Stomach (tissue), 4 donors: ENCODE measurements around the gene GNPNAT1.

Source experiments
- EP300 ChIP-seq: sonication (generic); formaldehyde crosslinking; IDR thresholded peaks from one replicate; pipeline ENCODE4 v1.6.1; 2017; ENCODE audit warnings: antibody characterized with exemption
- POLR2A ChIP-seq, 4 donors: fragments of 450-650 bp; IDR thresholded peaks; one replicate each; pipeline ENCODE4 v1.6.1; 2016; ENCODE audit warnings: antibody characterized with exemption in 4 of 4, control low read depth in 2 of 4, mild to moderate bottlenecking in 1 of 4, moderate library complexity in 1 of 4
- POLR2AphosphoS5 ChIP-seq, 3 donors: sonication (generic); formaldehyde crosslinking; IDR thresholded peaks; one replicate each; pipeline ENCODE4 v1.6.1; 2016; ENCODE audit warnings: antibody characterized with exemption in 3 of 3
- TF ChIP-seq, protein P1 (sequence below), 7 experiments: fragments of 450-650 bp in 4 of 7; fragments of 200-600 bp in 3 of 7; sonication (generic) in 3 of 7; IDR thresholded peaks; one replicate each; pipeline ENCODE4 v1.5.1; 2016 to 2019; ENCODE audit warnings: antibody characterized with exemption in 7 of 7, control low read depth in 2 of 7, mild to moderate bottlenecking in 1 of 7

DNA sequence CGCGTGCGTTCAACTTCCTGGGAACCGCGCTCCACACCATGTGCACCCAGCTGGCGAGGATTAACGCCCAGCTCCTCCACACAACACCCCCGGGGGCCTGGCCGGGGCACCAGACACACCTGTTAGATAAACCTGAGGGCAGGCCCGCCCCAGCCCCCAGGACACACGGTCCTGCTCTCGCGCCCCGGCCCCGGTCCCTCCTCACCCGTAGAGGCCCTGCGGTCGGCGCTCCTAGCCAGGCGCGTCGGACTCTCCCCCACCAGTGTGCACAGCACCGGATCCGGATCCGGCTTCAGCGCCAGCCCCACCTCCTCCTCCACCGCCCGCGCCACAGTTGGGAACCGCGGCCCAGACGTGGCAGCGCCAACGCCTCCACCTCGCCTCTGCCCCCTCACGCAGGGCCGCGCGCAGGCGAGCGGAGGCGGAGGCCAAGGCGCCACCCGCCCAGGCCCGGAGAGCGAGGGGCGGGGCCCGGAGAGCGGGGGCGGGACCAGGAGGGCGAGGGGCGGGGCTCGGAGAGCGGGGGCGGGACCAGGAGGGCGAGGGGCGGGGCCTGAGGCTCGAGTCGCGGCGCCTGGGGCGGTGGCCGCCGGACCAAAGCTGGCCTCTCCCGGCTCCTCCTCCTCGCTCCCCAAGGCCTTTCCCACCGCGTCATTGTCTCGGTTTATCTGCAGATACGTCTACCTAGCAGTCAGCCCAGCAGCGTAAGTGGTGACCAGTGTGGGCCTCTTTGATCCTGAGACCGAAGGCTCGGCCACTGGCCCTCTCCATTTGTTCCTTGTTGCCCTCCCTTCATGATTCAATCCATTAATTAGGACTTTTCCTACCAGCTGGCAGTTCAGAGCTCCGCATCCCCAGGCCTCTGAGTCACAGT, at the start of gene GNPNAT1:
- TF ChIP-seq, protein P1, sequence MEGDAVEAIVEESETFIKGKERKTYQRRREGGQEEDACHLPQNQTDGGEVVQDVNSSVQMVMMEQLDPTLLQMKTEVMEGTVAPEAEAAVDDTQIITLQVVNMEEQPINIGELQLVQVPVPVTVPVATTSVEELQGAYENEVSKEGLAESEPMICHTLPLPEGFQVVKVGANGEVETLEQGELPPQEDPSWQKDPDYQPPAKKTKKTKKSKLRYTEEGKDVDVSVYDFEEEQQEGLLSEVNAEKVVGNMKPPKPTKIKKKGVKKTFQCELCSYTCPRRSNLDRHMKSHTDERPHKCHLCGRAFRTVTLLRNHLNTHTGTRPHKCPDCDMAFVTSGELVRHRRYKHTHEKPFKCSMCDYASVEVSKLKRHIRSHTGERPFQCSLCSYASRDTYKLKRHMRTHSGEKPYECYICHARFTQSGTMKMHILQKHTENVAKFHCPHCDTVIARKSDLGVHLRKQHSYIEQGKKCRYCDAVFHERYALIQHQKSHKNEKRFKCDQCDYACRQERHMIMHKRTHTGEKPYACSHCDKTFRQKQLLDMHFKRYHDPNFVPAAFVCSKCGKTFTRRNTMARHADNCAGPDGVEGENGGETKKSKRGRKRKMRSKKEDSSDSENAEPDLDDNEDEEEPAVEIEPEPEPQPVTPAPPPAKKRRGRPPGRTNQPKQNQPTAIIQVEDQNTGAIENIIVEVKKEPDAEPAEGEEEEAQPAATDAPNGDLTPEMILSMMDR (IDR thresholded peaks at IDR 0.05): no peak
- TF ChIP-seq POLR2A (IDR thresholded peaks at IDR 0.05) (peak in 2 of 4 donors; percentile 36 to 49), POLR2AphosphoS5 (IDR thresholded peaks at IDR 0.05) (peak; percentile 70 to 95 (median 94)), EP300 (no peak)
